ENCODE data around the gene PHF19.

The PHF19 gene

DNA sequence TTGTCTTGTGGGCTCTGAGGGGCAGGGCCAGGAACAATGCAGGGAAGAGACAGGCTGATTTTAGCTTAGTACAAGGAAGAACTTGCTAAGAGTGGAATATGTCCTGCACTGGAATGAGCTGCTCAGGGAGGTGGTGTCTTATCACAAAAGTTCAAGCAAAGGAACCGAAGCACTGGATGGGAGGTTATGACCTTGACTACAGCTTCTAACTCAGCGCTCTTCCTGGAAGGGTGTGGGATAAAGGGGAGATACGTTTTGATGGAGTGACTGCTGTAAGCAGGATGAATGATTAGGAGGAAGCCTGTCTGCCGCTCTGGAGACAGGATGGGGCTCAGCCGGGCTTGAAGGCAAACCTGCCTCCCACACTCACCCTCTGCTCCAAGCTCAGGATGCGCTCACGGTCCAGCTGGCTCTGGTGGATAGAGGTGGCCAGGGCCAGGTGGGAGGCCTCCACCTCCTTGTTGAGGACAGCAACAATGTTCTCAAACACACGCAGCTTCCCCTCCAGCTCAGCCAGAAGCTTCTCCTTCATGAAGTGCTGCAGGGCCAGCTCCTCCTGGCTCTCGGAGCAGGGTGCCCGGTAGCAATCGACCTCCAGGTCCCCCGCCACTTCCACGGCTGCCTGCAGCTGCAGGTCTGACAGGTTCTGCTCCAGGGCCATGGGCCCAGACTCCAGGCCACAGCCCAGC, 36.1 kb upstream of the PHF19 start:
- no peak for DNase-seq

- DNase-seq = no peak
Measured at GRCh38 chr9:120911295-120911837, 34.4 kb upstream of the PHF19 start.

- no peak for DNase-seq
Measured at GRCh38 chr9:120910643-120911042, 33.7 kb upstream of the PHF19 start.

DNA sequence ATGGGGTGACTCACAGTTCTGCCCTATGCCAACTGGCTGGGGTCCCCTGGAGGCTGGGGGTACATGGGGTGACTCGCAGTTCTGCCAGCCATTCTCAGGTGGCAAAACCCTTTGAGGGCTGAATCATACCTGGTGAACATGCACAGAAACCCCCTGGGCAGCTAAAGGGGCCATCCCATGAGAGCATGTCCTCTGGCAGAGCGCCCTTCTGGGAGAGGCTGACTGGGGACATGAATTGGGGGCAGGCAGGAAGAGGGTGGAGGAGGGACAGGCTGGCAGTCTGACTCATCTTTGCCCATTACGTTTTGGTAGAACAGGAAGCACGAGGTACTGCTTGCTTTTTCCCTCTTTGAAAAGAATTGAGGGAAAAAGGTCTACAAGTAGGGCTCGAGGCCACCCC, 32.9 kb upstream of the PHF19 start:
- no peak for DNase-seq

GRCh38 chr9:120905315-120906164, 28.6 kb upstream of the PHF19 start:
- DNase-seq = no peak

- no peak for DNase-seq
Measured at GRCh38 chr9:120904978-120905301, 28.0 kb upstream of the PHF19 start.

GRCh38 chr9:120904061-120904977, 27.3 kb upstream of the PHF19 start:
- no peak for DNase-seq

DNA sequence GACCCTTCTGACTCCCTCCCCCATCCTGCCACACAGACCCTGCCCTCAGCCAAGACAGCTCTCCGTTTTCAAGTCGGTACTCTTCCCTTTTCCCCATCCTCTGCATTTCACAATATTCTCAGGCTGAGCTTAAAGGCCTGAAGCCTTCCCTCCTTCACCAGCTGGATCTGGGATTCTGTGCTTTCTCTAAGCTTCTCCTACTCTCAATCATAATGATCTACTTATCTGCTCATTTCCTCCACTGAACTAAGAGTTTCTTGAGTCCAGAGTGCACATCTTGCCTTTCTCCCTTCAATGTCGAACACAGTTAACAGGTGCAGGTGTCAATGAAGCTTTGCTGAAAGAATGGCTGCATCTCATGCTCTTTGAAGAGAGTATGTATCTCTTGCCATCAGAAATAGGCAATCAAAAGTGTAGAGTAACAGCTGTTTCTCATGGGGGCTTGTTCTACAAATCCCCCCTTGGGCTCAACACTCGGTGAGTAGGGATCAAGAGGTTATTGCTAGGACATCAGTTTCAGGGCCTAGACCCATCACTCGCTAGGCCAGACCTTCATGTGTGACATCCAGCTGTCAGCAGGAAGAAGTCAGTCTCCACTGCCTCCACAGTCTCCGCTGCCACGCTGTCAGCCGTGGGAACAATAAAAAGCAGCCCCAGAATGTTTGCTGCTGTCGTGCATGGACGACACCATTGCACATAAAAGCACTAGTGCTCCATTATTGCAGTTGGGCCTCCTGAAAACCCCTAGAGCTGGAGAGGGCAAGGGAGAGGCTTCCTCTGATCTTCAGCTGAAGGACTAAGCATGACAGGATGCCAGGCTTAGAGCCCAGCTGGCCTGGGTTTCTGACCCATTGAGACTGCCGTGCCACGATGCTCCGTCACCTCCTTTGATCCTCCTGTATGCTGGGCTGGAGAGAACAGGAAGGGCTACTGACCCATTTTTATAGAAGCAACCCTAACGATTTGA, 25.9 kb upstream of the PHF19 start:
- no peak for DNase-seq

- no peak for DNase-seq
Measured at GRCh38 chr9:120901755-120902568, 25.0 kb upstream of the PHF19 start.

GRCh38 chr9:120900824-120901223, 23.8 kb upstream of the PHF19 start:
- DNase-seq = no peak

GRCh38 chr9:120899490-120900068, 22.6 kb upstream of the PHF19 start:
- DNase-seq = no peak

GRCh38 chr9:120898396-120898795, 21.4 kb upstream of the PHF19 start:
- DNase-seq = no peak

DNA sequence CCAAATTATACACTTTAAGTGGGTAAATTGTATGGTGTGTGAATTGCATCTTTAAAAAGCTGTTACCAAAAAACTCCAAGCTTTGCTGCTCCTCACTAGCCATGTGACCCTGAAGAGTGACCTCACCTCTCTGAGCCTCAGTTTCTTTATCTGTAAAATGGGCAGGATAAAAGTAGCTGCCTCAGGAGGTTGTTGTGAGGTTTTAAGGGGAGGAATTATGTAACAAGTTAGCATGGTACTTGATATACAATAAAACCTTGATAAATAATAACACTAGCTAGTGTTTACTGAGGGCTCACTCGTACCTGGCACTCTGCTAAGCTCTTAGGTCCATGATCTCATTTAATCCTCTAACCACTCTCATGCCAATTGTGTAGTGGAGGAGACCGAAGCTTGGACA, 19.0 kb upstream of the PHF19 start:
- DNase-seq = peak; percentile 49

DNA sequence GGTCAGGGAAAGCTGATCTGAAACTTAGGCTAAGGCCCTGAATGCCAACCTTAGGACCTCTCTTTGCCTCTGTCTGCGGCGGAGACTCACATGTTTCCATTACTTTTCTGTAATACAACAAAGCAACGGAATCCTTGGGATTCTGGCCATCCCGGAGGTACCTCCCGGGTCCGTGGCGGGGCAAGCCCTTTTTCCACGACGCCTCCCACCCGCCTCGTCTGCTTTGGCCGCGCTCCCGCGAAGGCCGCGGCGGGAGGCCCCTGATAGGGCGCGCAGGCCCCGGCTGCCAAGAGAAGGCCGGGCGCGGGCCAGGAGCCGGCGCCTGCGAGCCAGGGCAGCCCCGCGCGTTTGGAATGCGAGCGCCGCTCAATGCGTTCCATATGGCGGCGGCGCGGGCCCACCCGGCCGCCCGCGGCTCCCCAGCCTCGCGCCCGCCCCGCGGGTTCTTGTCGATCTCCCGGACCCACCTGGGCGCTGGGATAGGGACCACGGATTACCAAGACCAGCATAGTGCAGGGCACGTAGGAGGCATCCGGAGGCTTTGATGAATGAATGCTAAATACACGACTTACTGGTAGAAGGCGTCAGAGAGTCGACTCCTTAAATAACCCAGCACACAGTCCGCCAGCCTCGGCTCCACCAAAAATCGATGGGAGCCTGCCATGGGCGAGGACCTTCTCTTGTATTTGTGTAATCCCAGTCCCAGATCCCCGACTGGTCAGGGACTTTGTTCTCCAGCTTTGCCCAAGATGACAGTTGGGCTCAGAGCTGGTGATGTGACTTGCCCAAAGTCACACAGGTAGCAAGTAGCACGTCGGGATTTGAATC, 17.5 kb upstream of the PHF19 start:
- DNase-seq = no peak

DNA sequence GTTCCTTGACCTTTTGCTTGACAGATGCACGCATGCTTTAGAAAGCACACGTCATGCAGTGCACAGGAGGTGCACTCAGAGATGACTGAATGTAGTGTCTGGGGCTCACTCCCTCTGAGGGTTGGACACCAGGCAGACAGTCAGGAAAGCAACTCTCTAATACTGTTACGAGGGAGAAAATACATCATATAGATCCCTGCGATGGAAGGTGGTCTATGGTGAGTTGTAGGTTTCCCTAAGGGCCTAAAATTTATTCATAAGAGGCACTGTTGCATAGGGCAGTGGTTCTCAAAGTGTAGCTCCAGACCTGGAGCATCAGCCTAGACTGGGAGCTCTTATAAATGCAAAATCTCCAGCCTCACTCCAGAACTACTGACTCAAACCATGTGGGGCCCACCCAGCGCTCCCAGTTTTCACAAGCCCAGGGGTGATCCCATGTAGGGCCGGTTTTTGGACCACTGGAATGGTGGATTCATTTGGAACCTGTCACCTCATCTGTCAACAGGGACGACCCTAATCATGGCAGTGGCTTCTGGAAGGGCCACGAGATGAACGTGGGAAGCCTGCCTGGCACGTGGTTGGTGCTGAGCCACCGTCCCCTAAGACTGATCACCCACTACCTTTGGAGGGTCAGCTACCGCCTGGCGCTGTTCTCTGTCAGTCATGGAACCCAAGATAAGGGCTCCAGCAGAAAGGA, 16.8 kb upstream of the PHF19 start:
- no peak for DNase-seq

DNA sequence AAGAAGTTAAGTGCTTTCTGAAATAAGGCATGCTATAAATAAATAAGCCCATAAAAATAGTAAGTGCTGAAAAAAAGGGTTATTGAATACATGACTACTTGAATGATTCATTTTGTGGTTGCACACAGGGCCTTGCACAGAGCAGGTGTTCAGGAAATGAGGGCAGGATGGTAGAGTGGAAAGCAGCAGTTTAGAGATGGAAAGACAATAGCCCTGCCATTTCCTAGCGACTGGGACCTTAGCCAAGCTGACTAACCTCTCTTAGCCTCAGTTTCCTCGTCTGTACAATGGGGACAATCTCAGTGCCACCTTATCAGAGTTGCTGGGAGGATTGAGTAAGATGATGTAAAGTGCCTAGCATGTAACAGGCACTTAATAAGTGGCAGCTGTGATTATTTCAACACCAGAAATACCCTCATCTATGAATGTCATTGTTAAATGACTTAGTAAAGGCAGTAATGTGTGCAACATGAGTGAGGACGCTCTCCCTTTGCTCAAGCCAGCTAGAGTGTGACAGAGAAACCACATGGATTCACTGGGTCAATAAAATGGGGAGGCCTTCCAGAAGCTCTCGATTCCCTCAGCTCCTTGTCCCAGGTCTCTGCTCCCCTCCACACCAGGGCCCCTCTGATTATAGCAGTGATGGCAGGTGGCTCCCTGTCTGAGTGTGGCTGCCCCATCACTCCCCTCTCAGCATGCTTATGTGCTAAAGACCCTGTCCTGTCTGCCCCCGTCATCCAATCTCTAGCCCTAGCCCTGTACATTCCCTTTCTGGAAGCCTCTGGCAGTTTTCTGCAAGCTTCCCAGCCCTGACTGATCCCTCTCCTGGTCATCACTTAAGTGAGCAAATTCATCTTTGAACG, 16.0 kb upstream of the PHF19 start:
- DNase-seq = no peak

GRCh38 chr9:120891884-120892747, 15.1 kb upstream of the PHF19 start:
- DNase-seq = no peak

Data from inflammatory macrophage treated with lipopolysaccharide for 4 hours (primary cell).